Fibroblast of lung (primary cell): ENCODE measurements around the gene SCN4A. TPM values are rescaled to one million over a fixed set of nuclear protein-coding genes. Genes with fewer than 3 reads are reported as not detected.

Source experiments
- DNase-seq, 2 donors: peaks; one replicate each; pipeline versions ENCODE4 v3.0.0 to v3.0.0-alpha.2; 2010; ENCODE audit warnings: low read depth in 2 of 2
- H2AFZ ChIP-seq: 2 replicates; pipeline ENCODE4 v1.5.1; 2012; ENCODE audit warnings: low read length, control low read depth, inconsistent platforms
- H3K27ac ChIP-seq: 2 replicates; pipeline ENCODE4 v1.5.1; 2011; ENCODE audit warnings: low read length, control low read depth; ENCODE audit not compliant: insufficient read depth
- H3K27me3 ChIP-seq: 2 replicates; pipeline ENCODE4 v1.5.1; 2011; ENCODE audit warnings: mild to moderate bottlenecking, low read length; ENCODE audit not compliant: control insufficient read depth, insufficient read depth
- H3K36me3 ChIP-seq: 2 replicates; pipeline ENCODE4 v1.5.1; 2011; ENCODE audit warnings: low read length; ENCODE audit not compliant: control insufficient read depth, insufficient read depth
- H3K4me1 ChIP-seq: 2 replicates; pipeline ENCODE4 v1.5.1; 2011; ENCODE audit warnings: low read length; ENCODE audit not compliant: control insufficient read depth, insufficient read depth; ENCODE audit errors: extremely low read depth
- H3K4me2 ChIP-seq: 2 replicates; pipeline ENCODE4 v1.5.1; 2011; ENCODE audit warnings: low read length, control low read depth; ENCODE audit not compliant: insufficient read depth; ENCODE audit errors: extremely low read depth
- H3K4me3 ChIP-seq, 4 experiments: fragments of 200-600 bp in 1 of 4; sonication (generic) in 1 of 4; replicated peaks in 1 of 4; 2 replicates each; pipeline ENCODE4 v1.5.1; 2011 to 2016; ENCODE audit warnings: low read length in 4 of 4, low read depth in 3 of 4, mild to moderate bottlenecking in 3 of 4, control low read depth in 2 of 4, inconsistent platforms in 1 of 4, mixed read lengths in 1 of 4; ENCODE audit not compliant: insufficient read depth in 1 of 4; ENCODE audit errors: control extremely low read depth in 1 of 4
- H3K79me2 ChIP-seq: 2 replicates; pipeline ENCODE4 v1.5.1; 2012; ENCODE audit warnings: mild to moderate bottlenecking, low read length, inconsistent platforms; ENCODE audit not compliant: control insufficient read depth, insufficient read depth
- H3K9ac ChIP-seq: 2 replicates; pipeline ENCODE4 v1.5.1; 2011; ENCODE audit warnings: mild to moderate bottlenecking, low read length, control low read depth; ENCODE audit not compliant: insufficient read depth
- H3K9me3 ChIP-seq: 2 replicates; pipeline ENCODE4 v1.5.1; 2012; ENCODE audit warnings: low read depth, low read length; ENCODE audit not compliant: control insufficient read depth, insufficient read depth
- H4K20me1 ChIP-seq: 2 replicates; pipeline ENCODE4 v1.5.1; 2011; ENCODE audit warnings: low read length; ENCODE audit not compliant: control insufficient read depth, insufficient read depth; ENCODE audit errors: extremely low read depth
- CTCF ChIP-seq, 2 donors: IDR thresholded peaks in 1 of 2; conservative IDR thresholded peaks in 1 of 2; 1 replicate in 1 of 2; 2 replicates in 1 of 2; pipeline ENCODE4 v1.5.1; 2011 to 2012; ENCODE audit warnings: low read length in 2 of 2, control low read depth in 1 of 2, inconsistent platforms in 1 of 2, low read depth in 1 of 2, mild to moderate bottlenecking in 1 of 2
- EZH2 ChIP-seq: IDR thresholded peaks from 2 replicates; pipeline ENCODE4 v1.5.1; 2012; ENCODE audit warnings: low read length, control low read depth, mild to moderate bottlenecking; ENCODE audit errors: missing control alignments
- polyA plus RNA-seq, 2 donors: library from polyadenylated mRNA; depleted of rRNA in 1 of 2; stranded (reverse) in 1 of 2; unstranded in 1 of 2; fragments of >200 nt; gene quantifications; 2 replicates each; pipeline ENCODE4 v1.2.1, GENCODE V29; 2011 to 2012; ENCODE audit warnings: missing spikeins in 1 of 2
- total RNA-seq: library from RNA; depleted of rRNA; stranded (reverse); fragments of >200 nt; gene quantifications from 2 replicates; pipeline ENCODE4 v1.2.1, GENCODE V29; 2014

Gene SCN4A
- total and polyA plus RNA-seq, 2 donors (not counting 1 experiment from before 2014, with no cell fraction given) = 0.83 TPM; not detected in 1

- no peak overlapping the region for H3K9ac ChIP-seq
- TF ChIP-seq CTCF (conservative IDR thresholded peaks at IDR 0.05 in 1 of 2, IDR thresholded peaks at IDR 0.05 in 1 of 2; ENCODE audit: low read depth in 1 of 2, low read length in 2 of 2) (no peak), EZH2 (no peak)
- peak overlapping the region; percentile 71 for H3K4me2 ChIP-seq
- no peaks in the 10 kb centered on the region for H3K79me2 ChIP-seq
- peak in 1 of 2 donors; percentile 70 for DNase-seq
- no peaks in the 10 kb centered on the region for H3K36me3 ChIP-seq
- H3K27me3 ChIP-seq = no peaks in the 10 kb centered on the region
- no peak overlapping the region for H3K27ac ChIP-seq
- H3K9me3 ChIP-seq = no peaks in the 10 kb centered on the region
- H3K4me3 ChIP-seq = no peak overlapping the region
- no peaks in the 10 kb centered on the region for H4K20me1 ChIP-seq
- peaks cover 9% of the 10 kb centered on the region for H3K4me1 ChIP-seq
- H2AFZ ChIP-seq = no peak overlapping the region
These were observed 2.0 kb upstream of the SCN4A start for GRCh38 chr17:63974594-63975192.

GRCh38 chr17:63973930-63974593, 1.3 kb upstream of the SCN4A start:
- Histone ChIP-seq H3K4me1 (peaks cover 9% of the 10 kb centered on the region), H3K27ac (no peak overlapping the region), H4K20me1 (no peaks in the 10 kb centered on the region), H3K4me3 (no peak overlapping the region), H3K4me2 (peak overlapping the region; percentile 71), H2AFZ (no peak overlapping the region), H3K79me2 (no peaks in the 10 kb centered on the region), H3K27me3 (no peaks in the 10 kb centered on the region), H3K36me3 (no peaks in the 10 kb centered on the region), H3K9me3 (no peaks in the 10 kb centered on the region), H3K9ac (no peak overlapping the region)
- TF ChIP-seq EZH2 (no peak), CTCF (conservative IDR thresholded peaks at IDR 0.05 in 1 of 2, IDR thresholded peaks at IDR 0.05 in 1 of 2; ENCODE audit: low read depth in 1 of 2, low read length in 2 of 2) (no peak)
- peak; percentile 11 to 35 for DNase-seq

- no peak overlapping the region for H3K27ac ChIP-seq
- no peaks in the 10 kb centered on the region for H3K79me2 ChIP-seq
- H3K4me3 ChIP-seq = no peak overlapping the region
- H3K4me1 ChIP-seq = peaks cover 9% of the 10 kb centered on the region
- no peak overlapping the region for H3K9ac ChIP-seq
- H4K20me1 ChIP-seq = no peaks in the 10 kb centered on the region
- no peak overlapping the region for H3K4me2 ChIP-seq
- no peak overlapping the region for H2AFZ ChIP-seq
- H3K27me3 ChIP-seq = no peaks in the 10 kb centered on the region
- no peak for DNase-seq
- H3K36me3 ChIP-seq = no peaks in the 10 kb centered on the region
- TF ChIP-seq CTCF (conservative IDR thresholded peaks at IDR 0.05 in 1 of 2, IDR thresholded peaks at IDR 0.05 in 1 of 2; ENCODE audit: low read depth in 1 of 2, low read length in 2 of 2) (no peak), EZH2 (no peak)
- no peaks in the 10 kb centered on the region for H3K9me3 ChIP-seq
These were observed 529 bp upstream of the SCN4A start for GRCh38 chr17:63973247-63973646.
